OCI-LY7 (cell line): ENCODE measurements around the gene IL15. TPM values are rescaled to one million over a fixed set of nuclear protein-coding genes. Genes with fewer than 3 reads are reported as not detected.
"Not testable (repeated sequence)": the region's sequence is repeated elsewhere in the genome, so short reads cannot be mapped to it uniquely, and the experiment has no call there.

Experiments used
- BruUV-seq: library from RNA; stranded (reverse); fragments of 400-500 nt; replicated peaks from 2 replicates; lab custom pipeline; 2021; lab: Mats Ljungman, UMichigan
- CTCF ChIA-PET: fragments of 300-600 bp; sonication (Branson Sonifier 250); formaldehyde crosslinking; loops from one replicate; lab custom pipeline; 2022; ENCODE audit warnings: antibody characterized with exemption; ENCODE audit not compliant: unreplicated experiment; lab: Charles Lee
- POLR2A ChIA-PET: fragments of 300-600 bp; sonication (Branson Sonifier 250); formaldehyde crosslinking; loops from one replicate; lab custom pipeline; 2022; ENCODE audit warnings: antibody characterized with exemption; lab: Charles Lee
- DNase-seq: peaks from one replicate; pipeline ENCODE4 v3.0.0-alpha.2; 2015; ENCODE audit warnings: low spot score
- H2AFZ ChIP-seq: fragments of 200-600 bp; sonication (generic), shearing (Covaris generic); 2 replicates; pipeline ENCODE4 v1.6.1; 2014; ENCODE audit warnings: mild to moderate bottlenecking, antibody characterized with exemption, low read length, moderate library complexity
- H3K27ac ChIP-seq: fragments of 200-600 bp; sonication (generic); 2 replicates; pipeline ENCODE4 v1.5.1; 2014; ENCODE audit warnings: mixed run types, low read depth, mild to moderate bottlenecking, moderate library complexity, low read length, inconsistent platforms; ENCODE audit not compliant: poor library complexity, severe bottlenecking
- H3K36me3 ChIP-seq: fragments of 200-600 bp; sonication (generic); 2 replicates; pipeline ENCODE4 v1.6.1; 2014; ENCODE audit warnings: mild to moderate bottlenecking, antibody characterized with exemption, low read length, moderate library complexity, mixed read lengths; ENCODE audit not compliant: insufficient read depth
- H3K4me1 ChIP-seq: fragments of 200-600 bp; sonication (generic); 2 replicates; pipeline ENCODE4 v1.5.1; 2014; ENCODE audit warnings: mild to moderate bottlenecking, low read length; ENCODE audit not compliant: insufficient read depth, poor library complexity, severe bottlenecking
- H3K4me2 ChIP-seq: fragments of 200-600 bp; sonication (generic); 2 replicates; pipeline ENCODE4 v1.6.1; 2014; ENCODE audit warnings: mild to moderate bottlenecking, low read length
- H3K4me3 ChIP-seq: fragments of 200-600 bp; sonication (generic); 2 replicates; pipeline ENCODE4 v1.5.1; 2014; ENCODE audit warnings: mild to moderate bottlenecking, low read depth, low read length; ENCODE audit not compliant: poor library complexity, severe bottlenecking
- H3K79me2 ChIP-seq: fragments of 200-600 bp; sonication (generic); 2 replicates; pipeline ENCODE4 v1.6.1; 2016; ENCODE audit warnings: low read depth, mild to moderate bottlenecking, low read length, moderate library complexity, mixed read lengths; ENCODE audit not compliant: insufficient read depth
- H3K9me2 ChIP-seq: fragments of 200-600 bp; sonication (generic); 2 replicates; pipeline ENCODE4 v1.6.1; 2016; ENCODE audit warnings: mild to moderate bottlenecking, low read length, mixed read lengths; ENCODE audit not compliant: insufficient read depth
- H3K9me3 ChIP-seq: fragments of 200-600 bp; sonication (generic); 2 replicates; pipeline ENCODE4 v1.6.1; 2014; ENCODE audit warnings: mild to moderate bottlenecking, mixed run types, low read length, mixed read lengths
- H4K20me1 ChIP-seq: fragments of 200-600 bp; sonication (generic); 2 replicates; pipeline ENCODE4 v1.6.1; 2014; ENCODE audit warnings: mild to moderate bottlenecking, antibody characterized with exemption, low read length, moderate library complexity, mixed read lengths; ENCODE audit not compliant: insufficient read depth
- EZH2phosphoT487 ChIP-seq: fragments of 200-600 bp; sonication (generic); IDR thresholded peaks from 2 replicates; pipeline ENCODE4 v1.6.1; 2018; ENCODE audit warnings: low read depth, borderline replicate concordance, mild to moderate bottlenecking, mixed run types, antibody characterized with exemption, low read length, moderate library complexity, mixed read lengths
- intact Hi-C: fragments of 100-400 bp; cut with micrococcal nuclease; formaldehyde crosslinking; loops from one replicate; pipeline ENCODE4 v1.10.0; 2022; ENCODE audit not compliant: unreplicated experiment
- total RNA-seq, 2 experiments: library from RNA; depleted of rRNA in 1 of 2; stranded (reverse); fragments of >200 nt in 1 of 2; shearing (Covaris generic) in 1 of 2; gene quantifications; 2 replicates each; pipeline ENCODE4 v1.2.3, GENCODE V29; 2014 to 2022
- TF ChIP-seq, protein P1 (sequence below): fragments of 200-600 bp; sonication (generic); conservative IDR thresholded peaks from 2 replicates; pipeline ENCODE4 v1.5.1; 2014; ENCODE audit warnings: mild to moderate bottlenecking, antibody characterized with exemption, low read length, moderate library complexity, mixed read lengths

The IL15 gene
- total RNA-seq, 2 experiments from 2014 or later, result not detected

DNA sequence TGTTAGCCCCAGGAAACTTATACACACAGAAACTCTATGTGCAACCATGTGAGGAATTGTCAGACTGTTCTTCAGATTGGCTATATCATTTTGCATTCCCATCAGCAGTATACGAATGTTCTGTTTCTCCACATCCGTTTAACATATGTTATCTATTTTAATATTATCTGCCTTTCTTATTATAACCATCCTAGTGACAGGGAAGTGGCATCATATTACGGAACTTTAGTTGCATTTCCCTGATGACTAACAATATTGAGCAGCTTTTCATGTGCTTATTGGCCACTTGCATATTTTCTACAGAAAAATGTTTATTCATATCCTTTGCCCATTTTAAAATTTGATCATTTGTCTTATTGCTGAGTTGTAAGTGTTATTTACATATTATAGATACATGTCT, 36.5 kb upstream of the IL15 start:
- TF ChIP-seq, protein P1, sequence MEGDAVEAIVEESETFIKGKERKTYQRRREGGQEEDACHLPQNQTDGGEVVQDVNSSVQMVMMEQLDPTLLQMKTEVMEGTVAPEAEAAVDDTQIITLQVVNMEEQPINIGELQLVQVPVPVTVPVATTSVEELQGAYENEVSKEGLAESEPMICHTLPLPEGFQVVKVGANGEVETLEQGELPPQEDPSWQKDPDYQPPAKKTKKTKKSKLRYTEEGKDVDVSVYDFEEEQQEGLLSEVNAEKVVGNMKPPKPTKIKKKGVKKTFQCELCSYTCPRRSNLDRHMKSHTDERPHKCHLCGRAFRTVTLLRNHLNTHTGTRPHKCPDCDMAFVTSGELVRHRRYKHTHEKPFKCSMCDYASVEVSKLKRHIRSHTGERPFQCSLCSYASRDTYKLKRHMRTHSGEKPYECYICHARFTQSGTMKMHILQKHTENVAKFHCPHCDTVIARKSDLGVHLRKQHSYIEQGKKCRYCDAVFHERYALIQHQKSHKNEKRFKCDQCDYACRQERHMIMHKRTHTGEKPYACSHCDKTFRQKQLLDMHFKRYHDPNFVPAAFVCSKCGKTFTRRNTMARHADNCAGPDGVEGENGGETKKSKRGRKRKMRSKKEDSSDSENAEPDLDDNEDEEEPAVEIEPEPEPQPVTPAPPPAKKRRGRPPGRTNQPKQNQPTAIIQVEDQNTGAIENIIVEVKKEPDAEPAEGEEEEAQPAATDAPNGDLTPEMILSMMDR, result no peak
- no peak for TF ChIP-seq EZH2phosphoT487
- H3K79me2 ChIP-seq, result no peaks in the 10 kb centered on the region
- H3K9me2 ChIP-seq, result no peaks in the 10 kb centered on the region
- no peaks in the 10 kb centered on the region for H4K20me1 ChIP-seq
- H3K4me1 ChIP-seq, result no peaks in the 10 kb centered on the region
- POLR2A ChIA-PET, result no interaction called here
- no peak overlapping the region for H3K27ac ChIP-seq
- H2AFZ ChIP-seq, result no peak overlapping the region
- H3K36me3 ChIP-seq, result no peaks in the 10 kb centered on the region
- H3K4me2 ChIP-seq, result no peak overlapping the region
- BruUV-seq, result no TSS peak
- CTCF ChIA-PET, result no interaction called here
- no peaks in the 10 kb centered on the region for H3K9me3 ChIP-seq
- no peak overlapping the region for H3K4me3 ChIP-seq
- intact Hi-C loops, result no loop called here
- DNase-seq, result no peak

DNA sequence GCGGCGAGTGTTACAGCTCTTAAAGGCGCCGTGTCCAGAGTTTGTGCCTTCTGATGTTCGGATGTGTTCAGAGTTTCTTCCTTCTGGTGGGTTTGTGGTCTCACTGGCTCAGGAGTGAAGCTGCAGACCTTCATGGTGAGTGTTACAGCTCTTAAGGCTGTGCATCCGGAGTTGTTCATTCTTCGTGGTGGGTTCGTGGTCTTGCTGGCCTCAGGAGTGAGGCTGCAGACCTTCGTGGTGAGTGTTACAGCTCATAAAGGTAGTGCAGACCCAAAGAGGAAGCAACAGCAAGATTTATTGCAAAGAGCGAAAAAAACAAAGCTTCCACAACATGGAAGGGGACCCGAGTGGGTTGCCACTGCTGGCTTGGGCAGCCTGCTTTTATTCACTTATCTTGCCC, 31.7 kb upstream of the IL15 start:
- intact Hi-C loops, CTCF ChIA-PET, BruUV-seq, H3K4me3 ChIP-seq, H3K4me2 ChIP-seq, H3K9me3 ChIP-seq, DNase-seq, H2AFZ ChIP-seq, H4K20me1 ChIP-seq, H3K27ac ChIP-seq, H3K79me2 ChIP-seq, H3K4me1 ChIP-seq, H3K9me2 ChIP-seq, H3K36me3 ChIP-seq: not testable (repeated sequence)
- POLR2A ChIA-PET, result interaction anchor here (0.5 to 1.0 kb wide), 2 partner anchors 21 to 127 kb away, joined by 3 read pairs; no protein-coding TSS in a partner anchor

- H2AFZ ChIP-seq, result no peak overlapping the region
- no peaks in the 10 kb centered on the region for H3K9me3 ChIP-seq
- no TSS peak for BruUV-seq
- TF ChIP-seq, protein P1, result no peak
- TF ChIP-seq EZH2phosphoT487, result no peak
- no peak overlapping the region for H3K4me2 ChIP-seq
- POLR2A ChIA-PET, result interaction anchor here (0.5 to 1.0 kb wide), 2 partner anchors 20 to 128 kb away, joined by 3 read pairs; no protein-coding TSS in a partner anchor
- H3K4me3 ChIP-seq, result no peak overlapping the region
- intact Hi-C loops, result no loop called here
- CTCF ChIA-PET, result no interaction called here
- no peaks in the 10 kb centered on the region for H3K36me3 ChIP-seq
- no peaks in the 10 kb centered on the region for H3K79me2 ChIP-seq
- H3K4me1 ChIP-seq, result no peaks in the 10 kb centered on the region
- H3K27ac ChIP-seq, result no peak overlapping the region
- no peaks in the 10 kb centered on the region for H4K20me1 ChIP-seq
- DNase-seq, result no peak
- H3K9me2 ChIP-seq, result no peaks in the 10 kb centered on the region
These were observed 30.9 kb upstream of the IL15 start for GRCh38 chr4:141605425-141605856.
